Lower lobe of right lung (tissue), 2 donors: ENCODE measurements around the gene RAET1E. TPM values are rescaled to one million over a fixed set of nuclear protein-coding genes. Genes with fewer than 3 reads are reported as not detected.
"Not testable (repeated sequence)": the region's sequence is repeated elsewhere in the genome, so short reads cannot be mapped to it uniquely, and the experiment has no call there.

ENCODE experiments used
- ATAC-seq, 2 donors: fragments of 200-7000 bp; cut with Tn5 transposase; one replicate each; pipeline ENCODE4 v1.9.1; 2020 to 2022; ENCODE audit warnings: mild to moderate bottlenecking in 2 of 2, moderate library complexity in 2 of 2
- DNase-seq: peaks from one replicate; pipeline ENCODE4 v3.0.0-alpha.2; 2020
- H3K27ac ChIP-seq: fragments of 200-600 bp; one replicate; pipeline ENCODE4 v1.8.0; 2022
- H3K27me3 ChIP-seq: fragments of 200-600 bp; one replicate; pipeline ENCODE4 v1.8.0; 2022; ENCODE audit warnings: low read depth
- H3K36me3 ChIP-seq: fragments of 200-600 bp; one replicate; pipeline ENCODE4 v1.8.0; 2022; ENCODE audit warnings: mild to moderate bottlenecking
- H3K4me1 ChIP-seq: fragments of 200-600 bp; one replicate; pipeline ENCODE4 v1.8.0; 2022
- H3K4me3 ChIP-seq: fragments of 200-600 bp; one replicate; pipeline ENCODE4 v1.8.0; 2022; ENCODE audit warnings: mild to moderate bottlenecking
- H3K9me3 ChIP-seq: fragments of 200-600 bp; one replicate; pipeline ENCODE4 v1.8.0; 2022
- CTCF ChIP-seq: fragments of 200-600 bp; IDR thresholded peaks from one replicate; pipeline ENCODE4 v1.8.0; 2022; ENCODE audit warnings: antibody characterized with exemption, mild to moderate bottlenecking
- intact Hi-C: fragments of 100-400 bp; cut with DNase I; formaldehyde crosslinking; loops from one replicate; pipeline ENCODE4 v1.11.0; 2022
- total RNA-seq: library from RNA; stranded (reverse); fragmentation: NEBNext Ultra II Directional; extraction: Animal tissue kit (Norgen Biotek cat#: 25700); gene quantifications from one replicate; pipeline ENCODE4 v1.2.1, GENCODE V29; 2021
- donor health status: DM: no; HTN: yes; CAD: no; lungs with severe emphysema.

RAET1E gene
- total RNA-seq, 1 donor from 2014 or later = not detected

- Histone ChIP-seq H3K27ac (no peak overlapping the region), H3K4me3 (no peak overlapping the region), H3K27me3 (peaks cover 62% of the 10 kb centered on the region), H3K36me3 (no peaks in the 10 kb centered on the region), H3K9me3 (no peaks in the 10 kb centered on the region), H3K4me1 (peaks cover 29% of the 10 kb centered on the region)
- TF ChIP-seq CTCF = no peak
- intact Hi-C loops = no loop called here
- ATAC-seq = no peak
- DNase-seq = no peak
These were observed 42.7 kb upstream of the RAET1E start for GRCh38 chr6:149940672-149940982.

GRCh38 chr6:149939909-149940671 lies 42.2 kb upstream of the RAET1E start:
- H3K4me1 ChIP-seq = peaks cover 29% of the 10 kb centered on the region
- ATAC-seq (no peak), DNase-seq (no peak)
- H3K4me3 ChIP-seq = no peak overlapping the region
- no peak for TF ChIP-seq CTCF
- no peaks in the 10 kb centered on the region for H3K9me3 ChIP-seq
- peaks cover 67% of the 10 kb centered on the region for H3K27me3 ChIP-seq
- no peaks in the 10 kb centered on the region for H3K36me3 ChIP-seq
- intact Hi-C loops = no loop called here
- H3K27ac ChIP-seq = no peak overlapping the region

GRCh38 chr6:149939356-149939648 lies 41.4 kb upstream of the RAET1E start:
- H3K4me1 ChIP-seq = peaks cover 29% of the 10 kb centered on the region
- H3K27me3 ChIP-seq = peaks cover 75% of the 10 kb centered on the region
- H3K27ac ChIP-seq = no peak overlapping the region
- intact Hi-C loops = no loop called here
- DNase-seq (no peak), ATAC-seq (no peak)
- no peaks in the 10 kb centered on the region for H3K9me3 ChIP-seq
- TF ChIP-seq CTCF = no peak
- no peak overlapping the region for H3K4me3 ChIP-seq
- H3K36me3 ChIP-seq = no peaks in the 10 kb centered on the region

GRCh38 chr6:149938571-149939355 lies 40.9 kb upstream of the RAET1E start:
- no peak overlapping the region for H3K27ac ChIP-seq
- H3K36me3 ChIP-seq = no peaks in the 10 kb centered on the region
- ATAC-seq (no peak), DNase-seq (no peak)
- H3K4me1 ChIP-seq = peaks cover 29% of the 10 kb centered on the region
- no peak for TF ChIP-seq CTCF
- no peaks in the 10 kb centered on the region for H3K9me3 ChIP-seq
- H3K4me3 ChIP-seq = peak overlapping the region; percentile 56
- intact Hi-C loops = no loop called here
- peaks cover 78% of the 10 kb centered on the region for H3K27me3 ChIP-seq

- TF ChIP-seq CTCF = peak; percentile 7
- intact Hi-C loops, H3K27ac ChIP-seq, H3K36me3 ChIP-seq, DNase-seq, H3K9me3 ChIP-seq: not testable (repeated sequence)
- H3K4me1 ChIP-seq = peaks cover 29% of the 10 kb centered on the region
- peaks cover 85% of the 10 kb centered on the region for H3K27me3 ChIP-seq
- ATAC-seq = peak; percentile 31 to 36
- peak overlapping the region; percentile 56 for H3K4me3 ChIP-seq
These were observed 40.2 kb upstream of the RAET1E start for GRCh38 chr6:149938013-149938570.
